SKM-1 treated with dmso at 0.1 percent for 144 hours (cell line): Measurements from ENCODE around the gene NEFH.

Source experiments
- DNase-seq: peaks from one replicate; lab custom pipeline; 2025; ENCODE audit not compliant: unreplicated experiment; lab: John Stamatoyannopoulos, UW

Gene NEFH

DNA sequence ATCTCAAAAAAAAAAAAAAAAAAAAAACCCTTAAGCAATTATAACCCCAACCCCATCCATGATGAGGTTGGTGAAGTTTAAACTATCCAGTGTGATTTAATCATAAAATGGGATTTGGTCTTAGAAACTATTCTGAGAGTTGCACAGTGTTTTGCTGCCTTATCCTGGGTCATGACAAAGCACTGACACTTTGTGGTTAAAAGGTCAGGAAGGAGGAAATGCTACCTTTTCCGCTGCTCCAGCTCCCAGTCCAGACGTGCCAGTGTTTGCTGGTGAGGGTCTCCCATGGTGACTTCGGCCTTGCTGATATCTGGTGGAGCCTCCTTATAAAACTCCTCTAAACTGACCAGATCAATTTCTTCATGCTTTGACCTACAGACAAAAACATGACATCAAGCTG lies 59.1 kb downstream of the NEFH start:
- DNase-seq: no peak
